GM13977 (cell line): ENCODE results near the gene ADAMTS16.

Experiments used
- DNase-seq: peaks from one replicate; pipeline ENCODE4 v3.0.0; 2012; ENCODE audit warnings: low spot score
- in situ Hi-C: fragments of 300-500 bp; cut with MboI; formaldehyde crosslinking; loops from one replicate; pipeline ENCODE4 v1.12.0; 2022; ENCODE audit warnings: low sequenced_read_pairs, low pct_unique_long_range_greater_than_20kb, mixed read lengths, inconsistent platforms; ENCODE audit not compliant: unreplicated experiment
- TF ChIP-seq, protein P1 (sequence below): IDR thresholded peaks from 2 replicates; pipeline ENCODE4 v1.5.1; 2012; ENCODE audit warnings: mild to moderate bottlenecking, control low read depth; ENCODE audit not compliant: insufficient read depth; ENCODE audit errors: extremely low read depth, missing control alignments

The ADAMTS16 gene

DNA sequence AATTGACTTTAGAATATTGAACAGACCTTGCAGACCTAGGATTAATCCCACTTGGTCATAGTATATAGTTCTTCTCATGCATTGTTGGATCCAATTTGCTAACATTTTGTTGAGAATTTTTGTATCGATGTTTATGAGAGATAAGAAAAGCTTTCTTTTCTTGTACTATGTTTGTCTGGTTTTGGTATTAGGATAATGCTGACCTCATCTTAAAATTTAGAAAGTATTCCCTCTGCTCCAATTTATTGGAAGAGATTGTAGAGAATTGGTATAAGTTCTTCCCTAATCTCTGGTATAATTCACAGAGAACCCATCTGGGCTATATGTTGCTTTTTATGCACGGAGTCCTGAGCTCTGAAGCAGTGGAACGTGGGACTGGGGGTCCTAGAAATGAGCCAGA is 67.7 kb downstream of the ADAMTS16 start:
- TF ChIP-seq, protein P1, sequence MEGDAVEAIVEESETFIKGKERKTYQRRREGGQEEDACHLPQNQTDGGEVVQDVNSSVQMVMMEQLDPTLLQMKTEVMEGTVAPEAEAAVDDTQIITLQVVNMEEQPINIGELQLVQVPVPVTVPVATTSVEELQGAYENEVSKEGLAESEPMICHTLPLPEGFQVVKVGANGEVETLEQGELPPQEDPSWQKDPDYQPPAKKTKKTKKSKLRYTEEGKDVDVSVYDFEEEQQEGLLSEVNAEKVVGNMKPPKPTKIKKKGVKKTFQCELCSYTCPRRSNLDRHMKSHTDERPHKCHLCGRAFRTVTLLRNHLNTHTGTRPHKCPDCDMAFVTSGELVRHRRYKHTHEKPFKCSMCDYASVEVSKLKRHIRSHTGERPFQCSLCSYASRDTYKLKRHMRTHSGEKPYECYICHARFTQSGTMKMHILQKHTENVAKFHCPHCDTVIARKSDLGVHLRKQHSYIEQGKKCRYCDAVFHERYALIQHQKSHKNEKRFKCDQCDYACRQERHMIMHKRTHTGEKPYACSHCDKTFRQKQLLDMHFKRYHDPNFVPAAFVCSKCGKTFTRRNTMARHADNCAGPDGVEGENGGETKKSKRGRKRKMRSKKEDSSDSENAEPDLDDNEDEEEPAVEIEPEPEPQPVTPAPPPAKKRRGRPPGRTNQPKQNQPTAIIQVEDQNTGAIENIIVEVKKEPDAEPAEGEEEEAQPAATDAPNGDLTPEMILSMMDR: no peak
- in situ Hi-C loops: no loop called here
- DNase-seq: no peak

DNA sequence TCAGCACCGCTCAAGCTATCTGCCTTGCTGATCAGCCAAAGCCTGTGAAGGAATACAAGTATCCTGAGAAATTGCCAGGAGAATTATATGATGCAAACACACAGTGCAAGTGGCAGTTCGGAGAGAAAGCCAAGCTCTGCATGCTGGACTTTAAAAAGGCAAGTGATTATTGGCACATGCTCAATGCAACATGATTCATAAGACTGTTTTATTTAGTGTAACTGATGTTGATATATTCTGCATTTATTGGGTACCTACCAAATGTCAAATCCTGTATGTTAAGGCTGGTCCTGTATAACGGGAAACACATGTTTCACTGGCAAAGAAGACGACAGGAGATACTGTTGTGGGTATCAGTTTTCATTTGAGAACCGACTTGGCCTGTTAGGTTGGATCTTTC is 69.0 kb downstream of the ADAMTS16 start:
- no peak for DNase-seq
- in situ Hi-C loops: no loop called here
- TF ChIP-seq, protein P1: no peak

DNA sequence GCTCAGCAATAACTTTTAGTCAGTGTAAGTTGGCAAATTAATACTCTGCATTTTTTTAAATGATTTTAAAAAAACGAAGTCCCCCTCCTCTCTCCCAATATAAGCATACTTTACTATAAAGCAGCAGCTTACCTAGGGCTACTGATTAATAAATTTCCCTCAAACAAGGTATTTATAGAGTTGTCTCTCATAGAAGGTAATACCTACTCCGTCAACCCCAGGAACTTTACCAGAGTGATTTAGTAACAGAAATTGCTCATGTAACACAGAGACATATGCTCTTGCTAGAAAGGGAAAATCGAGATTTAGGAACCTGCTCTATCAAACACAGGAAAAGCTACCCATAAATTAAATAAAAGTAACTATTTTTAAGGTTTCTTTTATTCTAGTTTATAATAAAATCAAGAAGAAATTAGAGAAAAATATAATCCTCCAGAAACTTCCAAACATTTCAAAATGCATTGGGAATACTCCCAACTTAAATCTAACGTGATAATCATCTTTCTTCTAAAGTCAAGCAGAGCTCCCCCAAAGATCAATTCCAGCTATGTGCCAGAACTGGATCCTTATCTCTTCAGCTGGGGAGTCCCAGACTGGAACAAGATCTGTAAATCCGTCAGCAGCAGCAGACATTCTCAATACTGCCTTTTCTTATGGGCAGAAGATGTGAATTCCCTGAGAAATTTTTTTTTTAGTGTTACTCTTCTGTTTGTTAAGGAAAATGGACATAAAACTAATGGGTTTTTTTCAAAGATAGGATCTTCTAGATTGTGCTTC is 69.6 kb downstream of the ADAMTS16 start:
- DNase-seq: no peak
- in situ Hi-C loops: no loop called here
- TF ChIP-seq, protein P1: no peak

DNA sequence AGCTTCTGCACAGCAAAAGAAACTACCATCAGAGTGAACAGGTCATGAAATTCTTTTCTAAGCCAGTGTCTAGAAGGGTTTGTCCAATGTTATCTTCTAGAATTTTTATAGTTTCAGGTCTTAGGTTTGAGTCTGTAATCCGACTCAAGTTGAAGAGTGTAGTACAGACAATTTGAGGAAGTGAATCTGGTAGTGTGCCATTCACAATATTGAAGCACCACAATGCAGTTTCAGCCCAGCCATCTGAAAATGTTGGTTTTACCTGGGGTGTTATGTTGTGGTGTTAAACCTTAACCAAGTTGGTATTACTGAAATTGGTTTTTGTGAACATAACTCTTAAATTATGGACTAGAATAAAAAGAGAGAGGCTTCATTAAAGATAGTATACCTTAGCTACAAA is 77.2 kb downstream of the ADAMTS16 start:
- in situ Hi-C loops: no loop called here
- TF ChIP-seq, protein P1: no peak

DNA sequence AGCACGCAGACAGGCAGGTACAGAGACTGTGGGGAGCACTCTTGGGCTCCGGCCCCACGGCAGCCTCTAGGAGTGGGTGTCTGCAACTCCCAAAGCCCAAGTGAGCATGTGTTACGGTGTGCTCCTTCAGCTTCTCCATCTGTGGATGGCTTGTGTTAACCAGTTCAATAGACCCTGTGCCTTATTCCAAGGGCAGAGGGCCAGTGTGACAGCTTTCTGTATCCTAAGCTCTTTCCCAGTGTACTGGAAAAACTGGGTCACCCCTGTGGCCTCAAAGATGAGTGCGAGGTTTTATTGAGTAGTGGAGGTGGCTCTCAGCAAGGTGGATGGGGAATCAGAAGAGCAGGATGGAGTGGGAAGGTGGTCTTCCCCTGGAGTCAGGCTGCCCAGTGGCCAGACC is 78.3 kb downstream of the ADAMTS16 start:
- in situ Hi-C loops: no loop called here
- TF ChIP-seq, protein P1: no peak
- no peak for DNase-seq

More for the DNA sequence above, 77.2 kb downstream of the ADAMTS16 start:
- DNase-seq: peak; percentile 28

DNA sequence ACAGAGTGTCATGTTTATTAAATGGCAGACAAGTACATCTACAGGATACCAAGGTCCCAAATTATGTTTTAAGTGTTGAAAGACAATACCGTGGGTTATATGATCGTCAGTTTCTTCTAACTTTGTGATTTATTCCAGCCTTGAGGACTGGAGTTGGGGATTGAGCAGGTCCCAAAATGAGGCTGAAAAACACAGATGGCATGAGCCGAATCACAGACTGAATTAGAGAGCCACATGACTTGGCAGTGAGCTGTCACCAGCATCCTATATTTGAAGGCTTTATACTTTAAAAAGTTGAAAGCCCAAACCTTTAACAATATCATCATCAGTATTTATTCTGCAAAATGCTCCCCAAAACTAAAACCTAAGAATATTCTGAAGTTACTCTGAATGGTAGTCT is 79.4 kb downstream of the ADAMTS16 start:
- DNase-seq: no peak
- in situ Hi-C loops: no loop called here
- TF ChIP-seq, protein P1: no peak
